ENCODE results near the gene CHAF1A. TPM values are rescaled to one million over a fixed set of nuclear protein-coding genes. Genes with fewer than 3 reads are reported as not detected.

Gene CHAF1A
- total RNA-seq, 1 experiment from 2014 or later: 161 TPM

DNA sequence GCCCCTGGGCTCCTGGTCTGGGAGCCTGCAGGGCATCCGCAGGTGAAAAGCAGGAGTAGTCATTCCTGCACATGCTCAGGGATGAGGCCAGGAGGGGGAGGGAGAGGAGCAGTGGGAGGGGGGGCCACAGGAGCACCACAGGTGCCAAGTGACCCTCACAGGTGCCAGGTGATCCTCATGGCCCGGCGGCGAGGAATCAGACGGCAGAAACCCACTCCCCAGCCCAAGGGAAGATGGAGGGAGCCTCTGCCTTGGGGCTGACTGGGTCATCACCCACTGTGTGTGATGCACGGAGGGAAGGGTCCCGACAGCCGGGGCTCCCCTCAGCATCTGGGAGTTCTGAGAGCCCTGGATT, 29.4 kb upstream of the CHAF1A start (continued):
- TF ChIP-seq, protein P1, sequence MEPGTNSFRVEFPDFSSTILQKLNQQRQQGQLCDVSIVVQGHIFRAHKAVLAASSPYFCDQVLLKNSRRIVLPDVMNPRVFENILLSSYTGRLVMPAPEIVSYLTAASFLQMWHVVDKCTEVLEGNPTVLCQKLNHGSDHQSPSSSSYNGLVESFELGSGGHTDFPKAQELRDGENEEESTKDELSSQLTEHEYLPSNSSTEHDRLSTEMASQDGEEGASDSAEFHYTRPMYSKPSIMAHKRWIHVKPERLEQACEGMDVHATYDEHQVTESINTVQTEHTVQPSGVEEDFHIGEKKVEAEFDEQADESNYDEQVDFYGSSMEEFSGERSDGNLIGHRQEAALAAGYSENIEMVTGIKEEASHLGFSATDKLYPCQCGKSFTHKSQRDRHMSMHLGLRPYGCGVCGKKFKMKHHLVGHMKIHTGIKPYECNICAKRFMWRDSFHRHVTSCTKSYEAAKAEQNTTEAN (CRISPR knock-in tag; IDR thresholded peaks at IDR 0.05): no peak
- TF ChIP-seq, protein P2, sequence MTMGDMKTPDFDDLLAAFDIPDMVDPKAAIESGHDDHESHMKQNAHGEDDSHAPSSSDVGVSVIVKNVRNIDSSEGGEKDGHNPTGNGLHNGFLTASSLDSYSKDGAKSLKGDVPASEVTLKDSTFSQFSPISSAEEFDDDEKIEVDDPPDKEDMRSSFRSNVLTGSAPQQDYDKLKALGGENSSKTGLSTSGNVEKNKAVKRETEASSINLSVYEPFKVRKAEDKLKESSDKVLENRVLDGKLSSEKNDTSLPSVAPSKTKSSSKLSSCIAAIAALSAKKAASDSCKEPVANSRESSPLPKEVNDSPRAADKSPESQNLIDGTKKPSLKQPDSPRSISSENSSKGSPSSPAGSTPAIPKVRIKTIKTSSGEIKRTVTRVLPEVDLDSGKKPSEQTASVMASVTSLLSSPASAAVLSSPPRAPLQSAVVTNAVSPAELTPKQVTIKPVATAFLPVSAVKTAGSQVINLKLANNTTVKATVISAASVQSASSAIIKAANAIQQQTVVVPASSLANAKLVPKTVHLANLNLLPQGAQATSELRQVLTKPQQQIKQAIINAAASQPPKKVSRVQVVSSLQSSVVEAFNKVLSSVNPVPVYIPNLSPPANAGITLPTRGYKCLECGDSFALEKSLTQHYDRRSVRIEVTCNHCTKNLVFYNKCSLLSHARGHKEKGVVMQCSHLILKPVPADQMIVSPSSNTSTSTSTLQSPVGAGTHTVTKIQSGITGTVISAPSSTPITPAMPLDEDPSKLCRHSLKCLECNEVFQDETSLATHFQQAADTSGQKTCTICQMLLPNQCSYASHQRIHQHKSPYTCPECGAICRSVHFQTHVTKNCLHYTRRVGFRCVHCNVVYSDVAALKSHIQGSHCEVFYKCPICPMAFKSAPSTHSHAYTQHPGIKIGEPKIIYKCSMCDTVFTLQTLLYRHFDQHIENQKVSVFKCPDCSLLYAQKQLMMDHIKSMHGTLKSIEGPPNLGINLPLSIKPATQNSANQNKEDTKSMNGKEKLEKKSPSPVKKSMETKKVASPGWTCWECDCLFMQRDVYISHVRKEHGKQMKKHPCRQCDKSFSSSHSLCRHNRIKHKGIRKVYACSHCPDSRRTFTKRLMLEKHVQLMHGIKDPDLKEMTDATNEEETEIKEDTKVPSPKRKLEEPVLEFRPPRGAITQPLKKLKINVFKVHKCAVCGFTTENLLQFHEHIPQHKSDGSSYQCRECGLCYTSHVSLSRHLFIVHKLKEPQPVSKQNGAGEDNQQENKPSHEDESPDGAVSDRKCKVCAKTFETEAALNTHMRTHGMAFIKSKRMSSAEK (CRISPR knock-in tag; IDR thresholded peaks at IDR 0.05; ENCODE audit: borderline replicate concordance): no peak
- TF ChIP-seq, protein P3, sequence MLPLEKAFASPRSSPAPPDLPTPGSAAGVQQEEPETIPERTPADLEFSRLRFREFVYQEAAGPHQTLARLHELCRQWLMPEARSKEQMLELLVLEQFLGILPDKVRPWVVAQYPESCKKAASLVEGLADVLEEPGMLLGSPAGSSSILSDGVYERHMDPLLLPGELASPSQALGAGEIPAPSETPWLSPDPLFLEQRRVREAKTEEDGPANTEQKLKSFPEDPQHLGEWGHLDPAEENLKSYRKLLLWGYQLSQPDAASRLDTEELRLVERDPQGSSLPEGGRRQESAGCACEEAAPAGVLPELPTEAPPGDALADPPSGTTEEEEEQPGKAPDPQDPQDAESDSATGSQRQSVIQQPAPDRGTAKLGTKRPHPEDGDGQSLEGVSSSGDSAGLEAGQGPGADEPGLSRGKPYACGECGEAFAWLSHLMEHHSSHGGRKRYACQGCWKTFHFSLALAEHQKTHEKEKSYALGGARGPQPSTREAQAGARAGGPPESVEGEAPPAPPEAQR (CRISPR knock-in tag; IDR thresholded peaks at IDR 0.05): no peak

DNA sequence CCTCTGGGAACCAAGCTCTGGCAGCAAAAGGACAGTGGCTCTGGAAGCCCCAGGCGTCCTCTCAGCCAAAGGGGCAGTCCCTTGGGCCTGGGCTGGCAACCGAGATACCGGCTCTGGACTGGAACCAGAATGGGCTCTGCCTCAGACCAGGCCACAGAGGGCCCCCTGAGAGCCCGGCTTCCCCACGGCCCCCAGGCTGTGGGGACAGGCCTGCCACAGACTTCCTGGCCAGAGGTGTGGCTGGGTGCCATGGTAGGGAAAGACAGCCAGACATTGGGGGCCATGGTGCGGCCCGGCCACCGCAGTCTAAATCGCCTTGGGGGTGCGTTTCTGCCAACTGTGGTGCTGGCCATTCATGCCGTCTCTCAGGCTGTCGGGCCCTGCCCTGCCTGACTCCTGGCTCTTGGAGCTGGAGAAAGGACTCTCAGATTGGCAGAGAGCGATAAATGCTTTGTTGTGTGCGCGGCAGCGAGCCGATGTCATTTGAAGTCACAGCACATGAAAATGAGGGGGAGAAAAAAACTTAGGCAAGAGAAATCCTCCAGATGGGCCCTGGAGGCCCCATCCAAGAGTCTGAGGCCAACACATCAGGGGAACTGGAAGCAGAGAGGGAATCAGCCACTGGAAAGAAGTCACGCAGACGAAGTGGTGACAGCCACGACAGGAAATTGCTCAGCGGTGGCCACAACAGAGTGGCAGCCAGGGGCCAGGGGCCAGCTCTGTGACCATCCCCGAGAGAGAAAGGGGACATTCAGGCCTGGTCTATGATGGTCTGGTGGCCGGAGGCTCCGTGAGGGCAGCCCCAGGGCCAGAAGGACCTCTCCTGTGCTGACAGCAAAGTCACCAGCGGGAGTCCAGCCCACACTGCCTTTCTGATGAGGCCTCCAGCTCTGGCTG, 28.6 kb upstream of the CHAF1A start:
- DNase-seq (ENCODE audit: low spot score): no peak
- TF ChIP-seq, protein P4, sequence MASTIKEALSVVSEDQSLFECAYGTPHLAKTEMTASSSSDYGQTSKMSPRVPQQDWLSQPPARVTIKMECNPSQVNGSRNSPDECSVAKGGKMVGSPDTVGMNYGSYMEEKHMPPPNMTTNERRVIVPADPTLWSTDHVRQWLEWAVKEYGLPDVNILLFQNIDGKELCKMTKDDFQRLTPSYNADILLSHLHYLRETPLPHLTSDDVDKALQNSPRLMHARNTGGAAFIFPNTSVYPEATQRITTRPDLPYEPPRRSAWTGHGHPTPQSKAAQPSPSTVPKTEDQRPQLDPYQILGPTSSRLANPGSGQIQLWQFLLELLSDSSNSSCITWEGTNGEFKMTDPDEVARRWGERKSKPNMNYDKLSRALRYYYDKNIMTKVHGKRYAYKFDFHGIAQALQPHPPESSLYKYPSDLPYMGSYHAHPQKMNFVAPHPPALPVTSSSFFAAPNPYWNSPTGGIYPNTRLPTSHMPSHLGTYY (CRISPR knock-in tag; IDR thresholded peaks at IDR 0.05): no peak
- TF ChIP-seq NR3C1 (CRISPR knock-in tag; conservative IDR thresholded peaks at IDR 0.05; ENCODE audit: low read depth) (no peak), NFATC4 (CRISPR knock-in tag; IDR thresholded peaks at IDR 0.05) (no peak), FOXP1 (CRISPR knock-in tag; IDR thresholded peaks at IDR 0.05; ENCODE audit: borderline replicate concordance) (no peak), CREM (CRISPR knock-in tag; IDR thresholded peaks at IDR 0.05) (no peak), ZNF138 (CRISPR knock-in tag; conservative IDR thresholded peaks at IDR 0.05) (no peak), TEAD1 (CRISPR knock-in tag; IDR thresholded peaks at IDR 0.05) (no peak)
- TF ChIP-seq, protein P5, sequence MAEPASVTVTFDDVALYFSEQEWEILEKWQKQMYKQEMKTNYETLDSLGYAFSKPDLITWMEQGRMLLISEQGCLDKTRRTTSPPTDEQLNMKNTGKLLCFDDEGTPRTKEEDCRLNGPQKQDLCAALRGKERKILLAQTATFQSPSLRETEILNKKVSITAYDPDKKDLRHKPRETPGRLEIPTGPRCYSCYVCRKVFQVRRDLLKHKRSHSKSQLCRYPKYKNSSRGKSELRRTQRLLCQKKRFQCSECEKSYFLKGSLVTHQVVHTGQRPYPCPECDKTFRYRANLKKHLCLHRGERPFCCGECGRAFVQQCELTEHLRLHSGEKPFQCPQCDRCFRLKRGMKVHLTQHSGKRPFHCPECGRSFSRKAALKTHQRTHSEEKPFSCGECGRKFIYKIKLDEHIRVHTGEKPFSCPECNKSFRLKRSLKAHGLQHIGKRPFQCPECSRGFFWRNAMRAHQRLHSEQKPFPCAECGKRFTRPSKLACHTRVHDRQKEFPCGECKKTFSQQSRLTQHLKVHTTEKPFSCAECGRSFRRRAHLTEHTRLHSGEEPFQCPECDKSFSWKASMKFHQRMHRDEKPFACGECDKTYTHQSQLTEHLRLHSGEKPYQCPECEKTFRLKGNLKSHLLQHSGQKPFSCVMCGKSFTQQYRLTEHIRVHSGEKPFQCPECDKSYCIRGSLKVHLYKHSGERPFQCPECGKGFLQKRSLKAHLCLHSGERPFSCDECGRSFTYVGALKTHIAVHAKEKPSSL (CRISPR knock-in tag; conservative IDR thresholded peaks at IDR 0.05): no peak
- TF ChIP-seq, protein P6, sequence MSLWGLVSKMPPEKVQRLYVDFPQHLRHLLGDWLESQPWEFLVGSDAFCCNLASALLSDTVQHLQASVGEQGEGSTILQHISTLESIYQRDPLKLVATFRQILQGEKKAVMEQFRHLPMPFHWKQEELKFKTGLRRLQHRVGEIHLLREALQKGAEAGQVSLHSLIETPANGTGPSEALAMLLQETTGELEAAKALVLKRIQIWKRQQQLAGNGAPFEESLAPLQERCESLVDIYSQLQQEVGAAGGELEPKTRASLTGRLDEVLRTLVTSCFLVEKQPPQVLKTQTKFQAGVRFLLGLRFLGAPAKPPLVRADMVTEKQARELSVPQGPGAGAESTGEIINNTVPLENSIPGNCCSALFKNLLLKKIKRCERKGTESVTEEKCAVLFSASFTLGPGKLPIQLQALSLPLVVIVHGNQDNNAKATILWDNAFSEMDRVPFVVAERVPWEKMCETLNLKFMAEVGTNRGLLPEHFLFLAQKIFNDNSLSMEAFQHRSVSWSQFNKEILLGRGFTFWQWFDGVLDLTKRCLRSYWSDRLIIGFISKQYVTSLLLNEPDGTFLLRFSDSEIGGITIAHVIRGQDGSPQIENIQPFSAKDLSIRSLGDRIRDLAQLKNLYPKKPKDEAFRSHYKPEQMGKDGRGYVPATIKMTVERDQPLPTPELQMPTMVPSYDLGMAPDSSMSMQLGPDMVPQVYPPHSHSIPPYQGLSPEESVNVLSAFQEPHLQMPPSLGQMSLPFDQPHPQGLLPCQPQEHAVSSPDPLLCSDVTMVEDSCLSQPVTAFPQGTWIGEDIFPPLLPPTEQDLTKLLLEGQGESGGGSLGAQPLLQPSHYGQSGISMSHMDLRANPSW (CRISPR knock-in tag; conservative IDR thresholded peaks at IDR 0.05; ENCODE audit: low read depth): no peak
- TF ChIP-seq, protein P2 (CRISPR knock-in tag; IDR thresholded peaks at IDR 0.05; ENCODE audit: borderline replicate concordance): no peak
- TF ChIP-seq, protein P7, sequence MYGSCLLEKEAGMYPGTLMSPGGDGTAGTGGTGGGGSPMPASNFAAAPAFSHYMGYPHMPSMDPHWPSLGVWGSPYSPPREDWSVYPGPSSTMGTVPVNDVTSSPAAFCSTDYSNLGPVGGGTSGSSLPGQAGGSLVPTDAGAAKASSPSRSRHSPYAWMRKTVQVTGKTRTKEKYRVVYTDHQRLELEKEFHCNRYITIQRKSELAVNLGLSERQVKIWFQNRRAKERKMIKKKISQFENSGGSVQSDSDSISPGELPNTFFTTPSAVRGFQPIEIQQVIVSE (CRISPR knock-in tag; IDR thresholded peaks at IDR 0.05; ENCODE audit: borderline replicate concordance): no peak

More for the DNA sequence above, 28.6 kb upstream of the CHAF1A start:
- ATAC-seq: no peak
- Mint-ChIP-seq H3K9me3 (no peaks in the 10 kb centered on the region), H3K36me3 (no peaks in the 10 kb centered on the region), H3K27me3 (ENCODE audit: low read depth) (no peaks in the 10 kb centered on the region), H3K27ac (peak overlapping the region; percentile 83), H3K4me1 (peaks cover 41% of the 10 kb centered on the region), H3K4me3 (no peak overlapping the region)
- POLR2A ChIA-PET: interaction anchor here (1.7 kb wide), 1 partner anchor 13 kb away, joined by 4 read pairs; no protein-coding TSS in a partner anchor
- CTCF ChIA-PET: interaction anchor here (3.7 to 5.2 kb wide), 4 partner anchors 9 to 106 kb away, joined by 36 to 48 read pairs (median 42); no protein-coding TSS in a partner anchor
